VCaP (cell line): ENCODE measurements around the gene TKFC.
A peak's percentile ranks its signal among the peaks of the same experiment; 100 is the strongest.

Experiments
- H3K27ac ChIP-seq: fragments of 450-650 bp; 2 replicates; pipeline ENCODE4 v1.5.1; 2017
- CTCF ChIP-seq: fragments of 450-650 bp; conservative IDR thresholded peaks from 2 replicates; pipeline ENCODE4 v1.5.1; 2017; ENCODE audit warnings: mild to moderate bottlenecking, moderate library complexity

TKFC gene

GRCh38 chr11:61325649-61326414 lies 7.2 kb upstream of the TKFC start:
- peak overlapping the region; percentile 56 for H3K27ac ChIP-seq
- no peak for TF ChIP-seq CTCF

- no peak for TF ChIP-seq CTCF
- H3K27ac ChIP-seq: no peak overlapping the region
Measured at GRCh38 chr11:61327669-61328071, 5.4 kb upstream of the TKFC start.

- no peak overlapping the region for H3K27ac ChIP-seq
- no peak for TF ChIP-seq CTCF
Measured at GRCh38 chr11:61328351-61328750, 4.7 kb upstream of the TKFC start.

- TF ChIP-seq CTCF: no peak
- H3K27ac ChIP-seq: no peak overlapping the region
Measured at GRCh38 chr11:61329871-61330270, 3.2 kb upstream of the TKFC start.

- TF ChIP-seq CTCF: no peak
- H3K27ac ChIP-seq: peak overlapping the region; percentile 93; the same call in 1 of the 2 replicates
Measured at GRCh38 chr11:61331651-61332050, 1.4 kb upstream of the TKFC start.

GRCh38 chr11:61332281-61332796 lies 689 bp upstream of the TKFC start:
- H3K27ac ChIP-seq: peak overlapping the region; percentile 93
- TF ChIP-seq CTCF: no peak

- TF ChIP-seq CTCF: no peak
- H3K27ac ChIP-seq: peak overlapping the region; percentile 93
Measured at GRCh38 chr11:61333550-61334433, 764 bp downstream of the TKFC start.
